HK-2 (cell line): ENCODE measurements around the gene FCER1A.
"Not testable (repeated sequence)": the region's sequence is repeated elsewhere in the genome, so short reads cannot be mapped to it uniquely, and the experiment has no call there.

Experiments used
- DNase-seq: peaks from one replicate; pipeline ENCODE4 v3.0.0-alpha.2; 2018; ENCODE audit not compliant: unreplicated experiment

FCER1A gene

DNA sequence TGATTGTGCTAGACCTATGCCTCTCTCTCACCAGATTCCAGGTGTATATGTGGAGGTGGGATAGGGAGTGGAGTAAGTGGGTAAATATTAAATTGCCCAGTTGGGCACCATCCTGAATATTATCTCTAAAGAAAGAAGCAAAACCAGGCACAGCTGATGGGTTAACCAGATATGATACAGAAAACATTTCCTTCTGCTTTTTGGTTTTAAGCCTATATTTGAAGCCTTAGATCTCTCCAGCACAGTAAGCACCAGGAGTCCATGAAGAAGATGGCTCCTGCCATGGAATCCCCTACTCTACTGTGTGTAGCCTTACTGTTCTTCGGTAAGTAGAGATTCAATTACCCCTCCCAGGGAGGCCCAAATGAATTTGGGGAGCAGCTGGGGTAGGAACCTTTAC lies at the start of gene FCER1A:
Gene FCER1A (plus strand): TSS at position 242 of the 400 bp plus-strand sequence. CDS start 29 bp downstream, at position 271.
- no peak for DNase-seq

GRCh38 chr1:159261311-159261710 lies 40.8 kb upstream of the FCER1A start:
- no peak for DNase-seq

GRCh38 chr1:159261721-159262494 lies 40.2 kb upstream of the FCER1A start:
- DNase-seq, result no peak

GRCh38 chr1:159266832-159267231 lies 35.3 kb upstream of the FCER1A start:
- no peak for DNase-seq

DNA sequence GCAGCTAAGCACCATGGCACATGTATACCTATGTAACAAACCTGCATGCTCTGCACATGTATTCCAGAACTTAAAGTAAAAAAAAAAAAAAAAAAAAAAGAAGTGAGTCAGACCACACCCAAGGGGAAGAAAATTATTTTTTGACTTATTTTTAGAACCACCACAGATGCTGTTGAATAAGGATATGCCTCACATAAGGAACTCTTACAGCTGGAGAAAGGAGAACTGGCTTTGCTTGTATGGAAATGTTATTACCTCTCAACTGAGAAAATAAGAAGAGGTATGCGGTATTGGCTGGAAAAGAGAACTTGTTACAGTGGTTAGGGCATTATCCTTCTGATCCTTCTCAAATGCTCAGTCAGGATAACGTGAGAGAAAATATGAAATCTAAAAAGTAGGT lies 27.5 kb upstream of the FCER1A start:
- DNase-seq, result no peak

DNA sequence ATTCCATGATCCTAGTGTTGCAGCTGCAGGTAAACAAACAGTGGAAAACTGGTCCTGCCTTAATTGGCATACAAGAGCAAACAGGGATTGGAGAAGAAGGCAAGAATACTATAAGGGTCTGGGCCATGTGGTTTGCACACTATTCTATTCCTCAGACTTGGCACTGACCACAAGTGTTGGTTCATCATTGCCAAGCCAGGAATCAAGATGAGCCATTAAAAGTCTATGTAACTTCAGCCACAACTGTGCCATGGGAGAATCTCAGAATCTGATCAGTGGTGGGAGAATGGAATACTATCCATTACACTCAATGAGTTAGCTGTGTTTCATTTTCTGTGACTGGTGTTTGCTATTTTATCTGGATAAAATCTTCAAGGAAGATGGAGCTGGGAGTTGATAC lies 26.2 kb upstream of the FCER1A start:
- DNase-seq, result no peak

DNA sequence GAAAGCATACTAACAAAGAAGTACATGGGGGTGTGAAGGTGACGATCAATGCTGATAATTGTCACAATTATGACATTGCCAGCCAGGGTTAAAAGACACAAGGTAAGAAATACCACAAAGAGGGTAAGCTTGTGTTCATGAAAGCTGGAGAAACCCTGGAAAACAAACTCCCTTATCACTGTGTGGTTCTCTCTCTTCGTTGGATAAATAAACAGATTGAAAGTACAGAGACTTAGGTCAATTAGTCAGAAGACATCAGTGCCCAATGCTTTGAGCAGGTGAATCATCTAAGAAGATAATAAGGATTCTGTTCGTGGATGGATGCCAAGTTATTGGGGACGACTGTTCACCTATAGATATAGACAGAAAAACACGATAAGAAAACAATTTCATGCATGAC lies 22.4 kb upstream of the FCER1A start:
- no peak for DNase-seq

GRCh38 chr1:159282118-159282517 lies 20.0 kb upstream of the FCER1A start:
- no peak for DNase-seq

DNA sequence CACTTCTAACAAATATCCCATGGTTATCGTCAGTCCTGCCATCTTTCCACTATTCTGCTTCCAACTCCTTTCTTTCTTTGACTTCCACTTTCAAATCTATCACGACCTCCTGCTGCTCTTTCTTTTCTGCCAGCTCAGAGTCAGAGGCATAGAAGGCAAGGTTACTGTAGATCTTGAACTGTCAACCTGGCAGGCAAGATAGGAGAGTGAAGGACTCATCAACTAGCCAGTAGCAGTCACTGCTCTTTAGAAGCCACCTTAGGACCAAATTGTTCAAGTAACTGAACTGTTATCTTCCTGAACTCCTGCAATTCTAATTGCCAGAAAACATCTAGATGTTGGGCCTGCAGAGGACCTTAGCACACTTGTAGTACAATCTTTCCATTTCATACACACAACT lies 13.1 kb upstream of the FCER1A start:
- DNase-seq, result no peak

- no peak for DNase-seq
Observed at GRCh38 chr1:159291424-159291823, 10.7 kb upstream of the FCER1A start.

- DNase-seq, result no peak
Observed at GRCh38 chr1:159296706-159297375, 5.3 kb upstream of the FCER1A start.

DNA sequence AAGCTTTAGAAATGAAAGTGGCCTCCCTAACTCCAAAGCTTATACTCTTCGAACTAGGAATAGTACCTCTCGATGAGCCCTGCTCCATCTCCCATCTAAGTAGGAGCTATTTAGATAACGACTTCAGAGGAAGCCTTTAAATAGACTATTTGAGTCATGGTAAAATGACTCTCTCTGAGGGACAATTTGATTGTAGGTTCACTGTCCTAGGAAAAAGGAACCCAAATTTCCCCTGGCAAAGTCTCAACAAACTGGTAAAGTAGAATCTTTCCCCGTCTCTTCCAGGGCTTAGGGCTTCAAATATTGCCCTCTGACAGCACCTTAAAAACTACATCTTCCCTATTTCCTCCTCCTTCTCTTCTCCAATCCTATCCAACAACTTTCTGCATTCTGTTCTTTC lies 2.0 kb upstream of the FCER1A start:
- no peak for DNase-seq

DNA sequence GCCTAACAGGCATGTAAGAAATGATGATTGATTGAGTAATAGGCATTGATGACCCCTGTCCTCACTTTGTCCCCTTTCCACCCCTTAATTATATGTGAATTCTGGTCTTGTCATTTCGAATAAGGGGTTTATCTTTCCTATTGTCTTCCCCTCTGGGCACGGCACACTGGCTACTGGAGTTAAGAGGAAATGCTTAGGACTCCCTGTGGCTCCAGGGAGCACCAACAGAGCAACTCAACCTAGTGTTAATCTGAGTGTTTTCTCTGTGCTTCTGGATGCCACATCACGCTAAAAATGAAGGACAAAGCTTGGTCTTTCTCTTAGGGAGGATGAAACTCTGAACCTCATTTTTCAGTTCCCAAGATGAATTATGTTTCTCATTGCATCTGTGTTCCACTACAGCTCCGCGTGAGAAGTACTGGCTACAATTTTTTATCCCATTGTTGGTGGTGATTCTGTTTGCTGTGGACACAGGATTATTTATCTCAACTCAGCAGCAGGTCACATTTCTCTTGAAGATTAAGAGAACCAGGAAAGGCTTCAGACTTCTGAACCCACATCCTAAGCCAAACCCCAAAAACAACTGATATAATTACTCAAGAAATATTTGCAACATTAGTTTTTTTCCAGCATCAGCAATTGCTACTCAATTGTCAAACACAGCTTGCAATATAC lies 5.3 kb downstream of the FCER1A start:
- no peak for DNase-seq

GRCh38 chr1:159311679-159312078 lies 9.5 kb downstream of the FCER1A start:
- DNase-seq, result no peak

DNA sequence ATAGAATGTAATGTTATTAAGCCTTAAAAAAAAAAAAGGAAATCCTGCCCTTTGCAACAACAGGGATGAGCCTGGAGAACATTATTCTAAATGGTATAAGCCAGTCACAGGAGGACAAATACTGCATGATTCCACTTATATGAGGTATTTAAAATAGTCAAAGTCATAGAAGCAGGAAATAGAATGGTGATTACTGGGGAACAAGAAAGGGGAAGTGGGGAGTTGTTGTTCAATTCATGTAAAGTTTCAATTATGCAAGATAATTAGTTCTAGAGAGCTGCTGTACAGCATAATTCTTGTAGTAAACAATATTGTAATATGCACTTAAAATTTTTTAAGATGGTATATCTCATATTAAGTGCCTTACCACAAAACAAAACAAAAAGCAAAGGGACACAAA lies 13.2 kb downstream of the FCER1A start:
- DNase-seq, result no peak

DNA sequence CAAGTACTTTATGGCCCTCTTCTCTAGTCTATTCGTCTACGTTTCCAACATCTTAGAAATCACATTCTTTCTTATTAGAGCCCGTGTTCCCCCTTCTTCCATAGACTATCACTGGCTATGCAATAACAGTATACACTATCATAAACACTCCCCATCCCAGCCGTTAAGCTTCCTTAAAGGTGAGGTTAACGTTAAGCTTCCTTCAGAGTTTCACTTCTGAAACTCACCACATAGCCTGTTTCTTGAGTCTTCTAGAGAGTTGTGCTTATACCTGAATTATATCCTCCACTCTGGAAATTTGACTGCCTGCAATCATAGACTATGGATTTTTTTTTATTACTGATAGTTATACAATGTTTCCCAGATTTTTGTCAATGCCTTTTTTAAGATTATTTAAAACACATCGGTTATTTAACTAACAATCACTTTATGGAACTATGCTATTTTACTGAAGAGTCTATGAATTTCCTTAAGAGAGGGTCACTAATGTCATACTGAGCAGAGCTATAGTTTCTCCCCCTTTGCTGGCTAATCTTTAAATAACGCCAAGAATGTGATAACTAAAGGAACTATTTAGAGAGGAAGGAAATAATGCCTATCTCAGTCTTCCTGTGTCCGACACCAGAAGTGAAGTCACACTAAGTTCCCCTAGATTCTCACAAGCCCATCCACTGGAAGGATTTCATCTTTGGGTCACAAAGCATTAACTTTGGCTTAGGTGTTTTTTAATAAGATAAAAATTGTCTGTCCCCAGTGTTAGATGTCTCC lies 16.8 kb downstream of the FCER1A start:
- DNase-seq, result no peak

GRCh38 chr1:159334797-159335196 lies 32.7 kb downstream of the FCER1A start:
- DNase-seq, result no peak

DNA sequence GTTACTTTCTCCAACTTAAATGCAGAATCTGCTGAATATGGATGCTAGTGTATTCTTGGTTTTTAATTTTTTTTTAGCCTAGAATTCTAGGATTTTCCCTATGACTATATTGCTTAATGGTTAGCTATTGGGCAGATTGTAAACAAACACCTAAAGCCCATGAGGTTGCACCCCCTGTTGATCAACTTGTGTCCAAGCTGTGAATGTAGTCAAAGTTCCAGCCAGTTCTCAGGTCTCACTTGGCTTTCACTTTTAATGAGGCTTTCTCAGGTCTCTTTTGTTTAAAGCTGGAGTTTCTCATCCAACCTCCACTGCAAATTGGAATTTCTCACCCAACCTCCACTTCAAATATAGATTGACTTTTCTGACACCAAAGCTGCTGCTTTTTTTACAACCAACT lies 35.9 kb downstream of the FCER1A start:
- DNase-seq, result no peak

DNA sequence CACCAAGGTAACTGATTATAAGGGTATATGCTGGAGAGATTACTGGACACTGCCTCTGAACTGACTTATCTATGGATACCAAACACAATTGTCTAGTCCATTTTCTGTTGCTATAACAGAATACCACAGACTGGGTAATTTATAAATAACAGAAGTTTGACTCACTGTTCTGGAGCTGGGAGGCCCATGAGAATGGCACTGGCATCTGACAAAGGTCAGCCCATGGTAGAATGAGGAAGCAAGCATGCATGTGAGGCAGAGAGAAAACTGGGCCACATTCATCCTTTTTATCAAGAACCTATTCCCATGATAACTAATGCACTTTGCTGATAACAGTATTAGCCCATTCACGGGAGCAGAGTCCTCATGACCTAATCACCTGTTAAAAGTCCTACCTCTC lies 37.4 kb downstream of the FCER1A start:
- peak; percentile 44 for DNase-seq

DNA sequence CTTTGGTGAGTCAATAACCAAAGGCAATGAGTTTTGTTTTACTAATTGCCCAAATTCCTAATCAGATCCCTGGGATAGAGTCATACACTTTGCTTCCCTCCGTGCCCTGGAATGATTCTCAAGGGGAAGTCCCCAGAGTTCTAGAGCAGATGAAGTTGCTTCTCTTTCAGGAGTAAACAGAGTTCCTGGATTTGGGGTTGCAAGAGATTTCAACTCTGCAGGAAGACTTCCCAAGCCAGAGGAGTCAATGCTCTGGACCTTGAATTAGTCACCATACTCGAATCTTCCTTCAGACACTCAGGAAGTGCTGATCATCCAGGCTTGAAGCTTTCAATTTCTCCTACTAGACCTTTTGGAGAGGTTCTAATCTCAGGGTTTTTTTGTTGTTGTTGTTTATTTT lies 39.6 kb downstream of the FCER1A start:
- peak; percentile 8 for DNase-seq

GRCh38 chr1:159342761-159343425 lies 40.8 kb downstream of the FCER1A start:
- DNase-seq, result no peak

- DNase-seq, result not testable (repeated sequence)
Observed at GRCh38 chr1:159349374-159349773, 47.2 kb downstream of the FCER1A start.
